HepG2 (cell line): ENCODE measurements around the gene CELF5. TPM values are rescaled to one million over a fixed set of nuclear protein-coding genes. Genes with fewer than 3 reads are reported as not detected.

ENCODE experiments used
- ZBTB40 ChIP-seq, 2 experiments: fragments of 450-650 bp in 1 of 2; sonication (generic) in 1 of 2; formaldehyde crosslinking in 1 of 2; IDR thresholded peaks; 2 replicates each; pipeline versions ENCODE4 v1.6.1 to v1.8.0; 2016 to 2022; ENCODE audit warnings: antibody characterized with exemption in 1 of 2, mild to moderate bottlenecking in 1 of 2, missing genetic modification reagents in 1 of 2
- polyA plus RNA-seq, 8 experiments: library from polyadenylated mRNA; depleted of rRNA in 3 of 8; stranded (reverse) in 7 of 8; unstranded in 1 of 8; fragments of >200 nt; fragmentation: Illumina TruSeq in 4 of 8; extraction: Trizol in 4 of 8; gene quantifications; 2 replicates each; pipeline versions ENCODE4 v1.2.1 to v1.2.3, GENCODE V29; 2011 to 2016; ENCODE audit warnings: low read depth in 4 of 8, missing spikeins in 1 of 8, mixed read lengths in 1 of 8; ENCODE audit not compliant: insufficient read depth in 1 of 8
- total RNA-seq, 5 experiments: library from RNA; depleted of rRNA; stranded (reverse); fragments of >200 nt; fragmentation: Illumina TruSeq; extraction: Trizol; gene quantifications; 2 replicates each; pipeline ENCODE4 v1.2.3, GENCODE V29; 2016; ENCODE audit warnings: low read depth in 1 of 5

The CELF5 gene
- total and polyA plus RNA-seq, 2 of the 13 experiments (the other 11 are each of a cell fraction or from before 2014, with no cell fraction given) = 0.31 to 0.84 TPM

GRCh38 chr19:3194106-3195087, 30.1 kb upstream of the CELF5 start (continued):
- peak; percentile 71 for TF ChIP-seq ZBTB40 (IDR thresholded peaks at IDR 0.05)
- peak; percentile 98 for TF ChIP-seq ZBTB40 (CRISPR knock-in tag; IDR thresholded peaks at IDR 0.05)
